NCI-H1092 (cell line): ENCODE results near the gene C11orf86.
"Not testable (repeated sequence)": the region's sequence is repeated elsewhere in the genome, so short reads cannot be mapped to it uniquely, and the experiment has no call there.

ENCODE experiments used
- DNase-seq: peaks from one replicate; lab custom pipeline; 2025; lab: John Stamatoyannopoulos, UW

The C11orf86 gene

DNA sequence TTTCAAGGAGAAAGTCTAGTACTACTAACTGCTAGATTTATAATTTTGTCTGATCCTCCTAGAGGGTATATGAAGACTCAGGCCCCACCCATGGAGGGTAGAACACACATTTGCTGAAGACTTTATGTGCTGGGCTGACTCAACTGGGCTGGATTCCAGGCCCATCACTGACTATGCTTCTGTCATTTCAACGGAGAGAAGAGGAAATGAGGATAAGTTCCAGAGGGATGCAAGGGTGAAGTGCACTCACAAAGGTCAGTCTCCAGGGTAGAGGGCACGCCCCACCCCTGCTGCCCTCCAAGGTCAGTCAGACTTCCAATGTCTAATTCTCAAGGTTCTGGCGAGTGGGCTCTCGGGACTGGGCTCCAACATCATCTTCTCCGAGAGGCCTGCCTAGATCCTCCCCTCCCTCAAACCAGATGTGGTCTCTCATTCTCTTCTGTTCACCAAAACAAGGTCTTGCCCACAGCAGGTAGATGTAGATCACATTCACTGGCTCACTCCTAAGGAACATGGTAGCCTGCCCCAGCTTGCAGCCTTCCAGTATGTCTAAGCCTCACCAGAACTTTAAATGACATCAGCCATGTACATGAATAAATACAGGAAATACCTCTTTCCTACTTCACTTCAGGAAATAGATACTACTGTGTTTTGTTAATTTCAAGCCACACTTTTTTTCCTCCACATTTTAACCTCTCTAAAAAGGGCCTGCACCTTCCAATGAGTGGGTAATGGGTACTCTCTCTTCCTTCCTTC, 7.3 kb upstream of the C11orf86 start:
- no peak for DNase-seq

GRCh38 chr11:66969584-66970225, 5.4 kb upstream of the C11orf86 start:
- DNase-seq: no peak

GRCh38 chr11:66970371-66970806, 4.7 kb upstream of the C11orf86 start:
- no peak for DNase-seq

- DNase-seq: no peak
Measured at GRCh38 chr11:66970807-66971442, 4.2 kb upstream of the C11orf86 start.

DNA sequence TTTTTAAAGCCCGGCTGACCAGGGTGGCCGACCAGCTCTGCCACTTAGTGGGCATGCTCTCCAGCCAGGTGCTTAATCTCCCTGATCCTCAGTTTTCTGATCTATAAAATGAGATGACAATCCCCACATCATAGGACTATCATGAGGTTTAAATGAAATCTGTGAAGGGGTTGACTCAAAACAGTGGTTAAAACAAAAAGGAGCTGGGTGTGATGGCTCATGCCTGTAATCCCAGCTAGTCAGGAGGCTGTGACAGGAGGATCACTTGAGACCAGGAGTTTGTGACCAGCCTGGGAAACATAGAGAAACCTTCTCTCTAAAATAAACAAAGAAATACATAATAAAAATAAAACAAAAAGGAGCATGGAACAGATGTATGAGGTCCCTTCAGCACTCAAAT, 3.6 kb upstream of the C11orf86 start:
- no peak for DNase-seq

- no peak for DNase-seq
Measured at GRCh38 chr11:66973956-66974580, 1.0 kb upstream of the C11orf86 start.

DNA sequence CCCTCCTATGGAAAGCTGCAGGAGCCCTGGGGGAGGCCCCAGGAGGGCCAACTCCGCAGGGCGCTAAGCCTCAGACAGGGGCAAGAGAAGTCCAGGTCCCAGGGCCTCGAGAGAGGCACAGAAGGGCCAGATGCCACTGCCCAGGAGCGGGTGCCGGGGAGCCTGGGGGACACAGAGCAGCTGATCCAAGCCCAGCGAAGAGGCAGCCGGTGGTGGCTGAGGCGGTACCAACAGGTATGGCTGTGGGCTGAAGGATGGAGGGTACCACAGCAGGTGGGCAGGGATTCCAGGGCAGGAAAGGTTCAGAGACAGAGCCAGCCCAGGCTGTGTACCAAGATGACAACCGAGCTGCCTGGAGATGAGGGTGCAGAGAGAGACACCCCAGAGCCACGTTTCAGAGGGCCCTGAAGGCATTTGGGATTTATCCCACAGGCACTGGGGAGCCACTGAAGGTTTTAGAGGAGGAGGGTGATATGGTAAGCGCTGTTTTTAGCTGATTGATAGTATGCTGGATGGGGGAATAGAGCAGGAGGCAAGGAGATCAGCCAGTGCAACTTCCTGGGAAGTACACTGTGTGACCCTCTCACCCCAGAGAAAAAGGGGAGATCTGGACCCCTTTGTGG, 412 bp downstream of the C11orf86 start:
- DNase-seq: no peak

GRCh38 chr11:66976028-66976467, 944 bp downstream of the C11orf86 start:
- DNase-seq: peak; percentile 16

- no peak for DNase-seq
Measured at GRCh38 chr11:66976925-66977324, 1.8 kb downstream of the C11orf86 start.

DNA sequence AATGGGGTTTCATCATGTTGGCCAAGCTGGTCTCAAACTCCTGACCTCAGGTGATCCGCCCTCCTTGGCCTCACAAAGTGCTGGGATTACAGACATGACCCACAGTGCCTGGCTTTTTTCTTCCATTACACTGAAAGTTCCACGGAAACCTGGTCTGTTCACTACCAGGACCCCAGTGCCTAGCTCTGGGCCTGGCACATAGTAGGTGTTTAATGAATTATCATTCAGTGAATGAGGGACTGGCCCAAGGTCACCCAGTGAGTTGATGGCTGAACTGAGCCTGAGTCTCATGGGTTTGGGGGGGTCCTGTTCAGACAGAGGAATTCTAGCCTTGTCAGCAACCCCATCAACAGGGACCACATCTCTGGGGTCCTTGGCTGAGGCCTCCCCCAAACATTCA, 3.1 kb downstream of the C11orf86 start:
- no peak for DNase-seq

GRCh38 chr11:66978717-66979116, 3.6 kb downstream of the C11orf86 start:
- no peak for DNase-seq

DNA sequence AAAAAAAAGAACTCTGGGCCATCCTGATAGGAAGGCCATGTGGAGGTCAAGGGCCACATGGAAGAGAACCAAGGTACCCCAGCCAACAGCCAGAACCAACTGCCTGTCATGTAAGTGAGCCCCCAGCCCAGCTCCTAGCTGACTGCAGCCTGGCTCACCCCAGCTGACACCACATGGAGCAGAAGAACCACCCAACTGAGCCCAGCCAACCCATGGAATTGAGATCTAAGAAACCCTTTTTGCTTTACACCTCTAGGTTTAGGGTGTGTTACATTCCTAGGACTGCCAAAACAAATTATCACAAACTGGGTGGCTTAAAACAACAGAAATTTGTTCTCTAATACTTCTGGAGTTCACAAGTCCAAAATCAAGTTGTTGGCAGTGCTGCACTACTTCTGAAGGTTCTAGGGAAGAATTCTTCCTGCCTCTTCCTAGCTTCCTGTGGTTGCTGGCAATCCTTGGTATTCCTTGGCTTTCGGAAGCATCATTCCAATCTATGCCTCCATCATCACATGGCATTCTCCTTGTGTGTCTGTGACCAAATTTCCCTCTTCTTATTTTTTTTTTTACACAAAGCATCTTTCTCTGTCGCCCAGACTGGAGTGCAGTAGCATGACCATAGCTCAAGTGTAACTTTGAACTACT, 4.4 kb downstream of the C11orf86 start:
- DNase-seq: no peak

- peak; percentile 83 for DNase-seq
Measured at GRCh38 chr11:66981976-66982578, 7.0 kb downstream of the C11orf86 start.

- DNase-seq: no peak
Measured at GRCh38 chr11:66983275-66983924, 8.3 kb downstream of the C11orf86 start.

- no peak for DNase-seq
Measured at GRCh38 chr11:66985508-66986177, 10.5 kb downstream of the C11orf86 start.

DNA sequence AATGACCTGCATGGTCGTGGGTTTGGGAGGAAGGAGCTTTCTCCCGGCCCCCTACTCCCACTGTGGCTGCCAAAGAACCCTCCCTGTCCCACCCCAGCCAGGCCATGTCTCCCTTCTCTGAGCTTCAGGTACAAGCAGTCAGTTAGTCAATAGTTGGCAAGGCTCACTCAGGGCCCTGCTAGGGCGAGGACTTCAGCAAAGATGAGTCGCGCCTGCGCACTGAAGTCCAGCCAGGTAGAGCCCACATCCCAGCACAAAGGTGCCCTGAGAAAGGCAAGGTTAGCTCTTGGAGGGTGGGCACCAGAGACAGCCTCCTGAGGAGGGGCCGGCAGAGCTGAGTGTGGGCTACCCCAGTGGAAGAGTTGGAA, 11.1 kb downstream of the C11orf86 start:
- no peak for DNase-seq

DNA sequence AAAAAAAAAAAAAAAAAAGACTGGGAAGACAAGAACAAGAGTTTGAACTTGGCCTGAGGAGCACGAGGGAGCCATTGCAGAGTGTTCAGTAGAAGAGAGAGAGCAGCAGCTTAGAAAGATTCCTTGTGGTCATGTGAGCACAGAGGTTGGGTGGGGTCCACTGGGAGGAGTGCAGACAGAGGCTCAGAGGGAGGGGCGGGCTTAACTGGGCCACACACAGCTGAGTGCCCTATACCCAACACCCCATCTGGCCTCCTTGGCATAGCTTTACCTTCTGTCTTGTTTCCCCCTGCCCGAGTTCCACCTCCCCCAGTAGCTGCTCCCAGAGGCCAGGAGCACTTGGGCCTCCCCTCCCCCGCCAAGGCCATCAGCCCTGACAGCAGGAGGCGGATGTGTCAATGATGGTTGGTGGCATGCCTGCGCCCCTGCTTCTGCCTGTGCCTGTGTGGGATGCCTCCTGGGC, 12.1 kb downstream of the C11orf86 start:
- no peak for DNase-seq

- DNase-seq: no peak
Measured at GRCh38 chr11:66987924-66988637, 13.0 kb downstream of the C11orf86 start.

- not testable (repeated sequence) for DNase-seq
Measured at GRCh38 chr11:66988741-66989140, 13.6 kb downstream of the C11orf86 start.
